GM23248 (cell line): ENCODE data around the gene EXOSC3.
"Not testable (repeated sequence)": the region's sequence is repeated elsewhere in the genome, so short reads cannot be mapped to it uniquely, and the experiment has no call there.

Source experiments
- EZH2 ChIP-seq: fragments of 200-600 bp; sonication (generic); IDR thresholded peaks from 2 replicates; pipeline ENCODE4 v1.6.1; 2018; ENCODE audit warnings: antibody characterized with exemption, mild to moderate bottlenecking; ENCODE audit not compliant: insufficient read depth, poor library complexity, severe bottlenecking
- EZH2phosphoT487 ChIP-seq: fragments of 200-600 bp; sonication (generic); IDR thresholded peaks from 2 replicates; pipeline ENCODE4 v1.6.1; 2018; ENCODE audit warnings: antibody characterized with exemption, moderate library complexity, mild to moderate bottlenecking, low read depth; ENCODE audit not compliant: insufficient read depth

DNA sequence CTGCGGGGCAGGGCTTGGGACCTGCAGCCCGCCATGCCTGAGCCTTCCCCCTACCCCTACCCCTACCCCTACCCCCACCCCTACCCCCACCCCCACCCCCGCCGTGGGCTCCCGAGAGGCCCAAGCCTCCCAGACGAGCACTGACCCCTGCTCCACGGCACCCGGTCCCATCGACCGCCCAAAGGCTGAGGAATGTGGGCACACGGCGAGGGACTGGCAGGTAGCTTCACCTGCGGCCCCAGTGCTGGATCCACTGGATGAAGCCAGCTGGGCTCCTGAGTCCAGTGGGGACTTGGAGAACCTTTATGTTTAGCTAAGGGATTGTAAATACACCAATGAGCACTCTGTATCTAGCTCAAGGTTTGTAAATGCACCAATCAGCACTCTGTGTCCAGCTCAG, 32.8 kb downstream of the EXOSC3 start:
- TF ChIP-seq EZH2, EZH2phosphoT487: not testable (repeated sequence)
